ENCODE results near the gene CDC42BPA.
A peak's percentile ranks its signal among the peaks of the same experiment; 100 is the strongest.

CDC42BPA gene

DNA sequence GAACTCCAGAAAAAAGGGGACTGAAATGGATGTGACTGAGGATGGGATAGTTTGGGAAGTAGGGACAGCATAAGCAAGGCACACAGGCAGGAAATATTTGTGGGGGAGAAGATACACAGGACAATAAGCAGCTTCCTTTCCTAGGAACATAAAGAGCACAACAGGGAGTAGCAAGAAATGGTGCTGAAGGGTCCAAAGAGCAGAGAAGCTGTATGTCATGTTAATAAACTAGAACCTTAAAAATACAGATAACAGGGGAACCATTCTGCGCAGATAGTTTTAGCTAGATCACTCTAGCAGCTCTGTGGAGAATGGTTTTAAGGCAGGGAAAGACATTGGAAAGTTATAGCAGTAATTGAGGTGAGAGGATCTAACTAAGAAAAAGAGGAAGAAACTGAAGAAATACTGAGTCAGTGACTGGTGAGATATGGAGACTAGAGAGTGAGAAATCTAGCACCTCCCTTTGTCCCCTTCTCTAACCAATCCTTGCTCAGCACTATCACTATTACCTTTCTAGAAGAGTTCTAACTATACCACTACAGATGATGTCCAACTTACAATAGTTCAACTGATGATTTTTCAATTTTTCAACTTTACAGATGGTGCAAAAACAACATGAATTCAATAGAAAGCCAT lies 95.0 kb downstream of the CDC42BPA start:
- DNase-seq (ENCODE audit: low read depth, low spot score), result no peak
- H3K4me3 ChIP-seq (ENCODE audit: low read length), result no peak overlapping the region

DNA sequence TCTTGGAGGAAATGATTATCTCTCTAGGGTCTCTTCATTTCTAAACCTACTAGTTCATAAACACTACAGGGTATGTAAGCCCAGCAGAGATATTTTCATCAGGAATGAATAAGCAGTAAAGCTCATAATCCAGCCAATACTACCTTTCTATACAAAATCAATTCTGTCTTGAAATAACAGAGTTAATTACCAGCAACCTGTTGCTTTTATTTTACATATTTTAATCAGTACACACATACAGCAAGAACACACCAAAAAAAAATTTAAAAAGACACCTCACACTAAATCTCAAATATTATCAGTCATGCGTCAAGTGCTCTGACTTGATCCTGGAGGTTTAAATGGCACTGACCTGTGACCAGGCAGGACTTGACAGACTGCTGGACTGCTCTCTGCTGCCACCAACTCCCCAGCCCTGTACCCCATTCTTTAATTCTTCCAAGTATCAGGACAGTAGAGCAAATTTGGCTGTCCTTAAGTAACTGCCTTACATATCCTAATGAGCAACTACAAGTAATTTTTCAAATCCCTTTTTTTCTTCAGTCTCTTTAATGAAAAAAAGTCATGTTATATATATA lies 98.5 kb downstream of the CDC42BPA start:
- no peak for DNase-seq (ENCODE audit: low read depth, low spot score)

DNA sequence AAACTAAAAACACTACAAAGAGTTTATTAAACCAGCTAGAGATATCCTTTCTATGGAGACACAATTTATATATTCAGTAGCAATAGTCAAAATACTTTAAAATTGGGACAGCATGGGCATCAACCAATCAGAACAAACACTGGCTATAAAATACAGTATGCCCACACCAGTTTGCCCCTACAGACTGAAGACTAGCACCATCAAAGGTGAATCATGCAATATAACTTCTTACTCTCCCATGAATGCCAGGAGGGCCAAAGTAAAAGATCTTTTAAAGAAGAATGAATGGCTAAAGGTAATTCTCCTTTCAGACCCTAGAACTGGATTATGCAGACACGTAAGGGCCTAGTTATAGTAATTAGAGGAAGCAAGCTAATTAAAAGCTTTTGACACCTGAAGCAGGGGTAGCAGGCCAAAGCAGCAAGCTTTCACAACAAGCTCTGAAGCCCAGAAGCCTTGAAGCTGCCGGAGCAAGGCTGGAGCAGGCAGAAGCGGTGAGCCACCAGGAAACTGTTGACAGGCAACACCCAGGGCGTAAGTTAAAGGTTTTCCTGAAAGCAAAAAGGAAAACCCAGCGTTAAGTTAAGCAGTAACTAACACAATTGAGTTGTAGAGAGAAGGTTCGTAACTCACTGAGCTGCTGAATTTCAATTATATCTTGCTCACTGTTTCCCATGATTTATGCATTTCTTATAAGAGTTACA lies 99.3 kb downstream of the CDC42BPA start:
- H3K4me3 ChIP-seq (ENCODE audit: low read length), result no peak overlapping the region
- DNase-seq (ENCODE audit: low read depth, low spot score), result no peak

More for the DNA sequence above, 98.5 kb downstream of the CDC42BPA start:
- H3K4me3 ChIP-seq (ENCODE audit: low read length), result no peak overlapping the region

DNA sequence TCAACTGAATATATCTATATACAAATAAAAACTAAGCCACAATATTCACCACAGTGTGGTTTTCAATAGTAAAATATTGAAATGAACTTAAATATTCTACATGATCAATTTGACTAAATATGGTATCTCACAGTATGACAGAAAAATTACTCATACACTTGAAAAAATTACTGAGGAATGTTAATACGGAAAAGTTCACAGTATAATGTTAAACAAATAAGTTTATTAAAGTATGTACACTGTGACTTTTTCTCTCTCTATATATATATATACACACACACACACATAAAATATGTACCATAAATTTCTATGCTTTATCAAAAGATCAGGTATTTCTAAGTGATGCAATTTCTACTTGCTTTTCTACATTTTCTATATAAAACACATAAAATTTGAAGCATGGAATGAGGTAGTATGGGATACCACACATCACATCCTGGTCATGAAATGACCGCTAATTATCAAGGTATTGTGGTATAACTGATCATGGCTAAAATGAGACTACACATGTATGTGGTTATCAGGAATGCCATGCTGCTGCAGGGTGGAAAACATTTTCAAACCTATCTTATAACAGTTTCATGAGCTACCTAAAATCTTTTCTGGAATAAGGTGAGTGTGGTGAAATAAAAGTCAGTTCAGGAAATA lies 102.3 kb downstream of the CDC42BPA start:
- no peak for DNase-seq (ENCODE audit: low read depth, low spot score)
- no peak overlapping the region for H3K4me3 ChIP-seq (ENCODE audit: low read length)

DNA sequence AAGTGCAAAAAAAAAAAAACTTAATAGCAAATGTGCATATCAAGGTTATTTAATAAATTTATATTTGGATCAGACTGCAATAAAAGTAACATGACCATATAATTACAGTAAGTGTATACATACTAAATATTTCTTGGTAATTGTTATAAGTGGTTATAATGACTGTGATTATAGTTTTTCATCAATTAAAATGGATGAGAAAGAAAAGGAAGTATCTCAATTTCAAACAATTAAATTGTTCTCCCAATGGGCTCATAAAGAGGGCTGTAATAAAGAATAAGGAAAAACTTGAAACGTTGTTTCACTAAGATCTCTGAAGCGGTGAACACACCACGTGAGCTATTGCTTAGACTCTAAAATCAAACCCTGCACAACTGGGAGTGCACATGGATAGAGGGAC lies 104.1 kb downstream of the CDC42BPA start:
- H3K4me3 ChIP-seq (ENCODE audit: low read length), result no peak overlapping the region
- DNase-seq (ENCODE audit: low read depth, low spot score), result no peak

DNA sequence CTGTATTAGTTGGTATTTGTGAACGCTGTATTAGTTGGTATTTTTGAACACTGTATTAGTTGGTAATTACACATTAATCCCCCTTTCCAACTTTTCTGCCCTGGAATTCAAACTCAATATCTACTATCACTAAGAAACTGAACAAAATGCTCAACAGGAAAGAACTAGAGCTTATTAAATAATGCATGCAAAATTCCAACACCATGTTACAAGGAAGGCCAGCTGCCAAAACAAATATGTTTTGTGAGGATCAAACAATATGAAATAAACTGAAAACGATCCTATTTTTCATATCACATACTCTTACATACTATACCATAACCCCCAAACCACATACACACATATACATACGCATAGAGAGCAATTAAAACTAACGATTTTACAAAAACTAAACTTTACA lies 104.9 kb downstream of the CDC42BPA start:
- no peak overlapping the region for H3K4me3 ChIP-seq (ENCODE audit: low read length)
- DNase-seq (ENCODE audit: low read depth, low spot score), result no peak

DNA sequence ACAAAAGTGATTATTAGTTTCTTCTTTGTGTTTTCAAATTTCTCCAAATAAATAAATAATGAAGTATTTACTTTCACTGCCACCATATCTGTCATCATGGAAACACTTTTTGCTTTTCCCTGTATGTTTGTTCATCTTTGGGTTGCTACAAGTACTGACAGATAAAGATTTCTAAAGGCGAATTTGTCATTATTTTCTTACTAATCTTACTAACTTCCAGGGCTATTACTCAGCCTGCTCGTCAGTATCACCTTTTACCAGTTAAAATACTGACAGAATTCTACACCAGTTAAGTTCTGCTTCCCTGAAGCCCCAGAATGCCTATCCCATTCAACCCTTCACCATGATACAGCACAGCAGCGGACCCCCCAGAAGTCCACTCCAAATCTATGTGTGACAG lies 106.1 kb downstream of the CDC42BPA start:
- no peak overlapping the region for H3K4me3 ChIP-seq (ENCODE audit: low read length)
- DNase-seq (ENCODE audit: low read depth, low spot score), result no peak

DNA sequence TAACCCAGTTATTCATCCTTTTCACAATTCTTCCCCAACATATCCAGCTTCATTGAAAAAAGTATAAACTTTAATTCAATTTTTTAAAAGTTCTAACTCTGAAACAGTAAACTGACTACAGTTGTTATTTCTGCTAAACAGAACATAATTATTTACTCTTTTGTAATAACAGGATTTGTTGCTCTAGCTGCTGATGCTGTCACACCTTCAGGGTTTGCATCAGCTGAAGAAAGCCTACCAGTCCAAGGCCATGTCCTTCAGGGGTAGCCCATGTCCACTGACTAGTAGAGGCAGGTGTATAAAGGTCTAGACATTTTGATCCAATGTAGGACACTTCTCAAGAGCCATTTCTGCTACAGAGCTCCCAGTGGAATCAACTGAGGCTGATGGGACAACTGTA lies 107.7 kb downstream of the CDC42BPA start:
- no peak overlapping the region for H3K4me3 ChIP-seq (ENCODE audit: low read length)
- no peak for DNase-seq (ENCODE audit: low read depth, low spot score)

DNA sequence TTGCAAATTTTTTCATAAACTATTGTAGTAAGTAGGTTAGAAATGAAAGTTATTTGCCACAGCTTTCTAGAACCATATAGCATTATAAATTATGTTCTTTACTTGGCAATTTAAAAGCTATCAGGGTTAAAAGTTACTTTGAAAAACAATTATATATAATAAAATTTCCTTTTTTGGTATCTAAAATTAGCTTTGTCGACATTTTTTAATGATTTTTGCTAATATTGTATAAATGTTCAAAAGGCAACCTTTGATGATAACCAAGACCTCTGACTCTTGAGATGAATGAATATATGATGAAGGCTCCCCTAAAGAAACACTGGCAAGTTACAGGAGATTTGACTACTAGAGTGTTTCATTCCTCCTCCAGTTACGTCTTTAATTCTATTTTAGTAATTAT lies 121.2 kb downstream of the CDC42BPA start:
- no peak overlapping the region for H3K4me3 ChIP-seq (ENCODE audit: low read length)
- no peak for DNase-seq (ENCODE audit: low read depth, low spot score)

DNA sequence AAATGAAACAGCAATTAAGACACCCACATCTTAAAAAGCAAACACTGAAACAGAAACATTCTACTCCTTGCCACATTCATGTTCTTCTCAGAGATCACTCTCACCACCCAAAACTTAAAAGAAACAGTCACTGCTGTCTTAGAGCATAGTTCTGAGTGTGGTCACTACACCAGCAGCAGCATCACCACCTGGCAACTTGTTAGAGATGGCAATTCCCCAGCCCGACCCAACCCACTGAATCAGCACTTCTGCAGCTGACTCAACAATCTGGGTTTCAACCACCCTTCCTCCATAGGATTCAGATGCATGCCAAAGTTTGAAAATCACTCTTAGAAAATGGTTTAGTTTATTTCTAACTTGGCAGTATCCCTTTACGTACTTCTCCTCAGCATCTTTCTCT lies 126.1 kb downstream of the CDC42BPA start:
- no peak overlapping the region for H3K4me3 ChIP-seq (ENCODE audit: low read length)
- peak; percentile 49 for DNase-seq (ENCODE audit: low read depth, low spot score)

DNA sequence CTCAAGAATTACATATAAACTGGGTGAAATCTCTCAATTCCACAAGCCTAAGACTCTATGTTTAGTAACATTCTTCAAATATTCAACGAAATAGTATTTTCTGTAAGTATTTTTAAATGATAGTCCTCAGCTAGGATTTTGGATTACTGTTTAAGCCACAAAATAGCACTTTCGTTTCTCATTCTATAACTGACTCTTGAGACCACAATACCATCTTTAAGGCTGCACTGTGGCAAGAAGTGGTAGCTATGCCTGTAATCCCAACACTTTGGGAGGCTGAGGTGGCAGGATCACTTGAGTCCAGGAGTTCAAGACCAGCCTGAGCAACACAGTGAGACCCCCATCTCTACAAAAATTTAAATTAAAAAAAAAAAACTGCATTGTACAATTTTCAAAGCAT lies 126.7 kb downstream of the CDC42BPA start:
- no peak overlapping the region for H3K4me3 ChIP-seq (ENCODE audit: low read length)
- peak; percentile 7 for DNase-seq (ENCODE audit: low read depth, low spot score)

DNA sequence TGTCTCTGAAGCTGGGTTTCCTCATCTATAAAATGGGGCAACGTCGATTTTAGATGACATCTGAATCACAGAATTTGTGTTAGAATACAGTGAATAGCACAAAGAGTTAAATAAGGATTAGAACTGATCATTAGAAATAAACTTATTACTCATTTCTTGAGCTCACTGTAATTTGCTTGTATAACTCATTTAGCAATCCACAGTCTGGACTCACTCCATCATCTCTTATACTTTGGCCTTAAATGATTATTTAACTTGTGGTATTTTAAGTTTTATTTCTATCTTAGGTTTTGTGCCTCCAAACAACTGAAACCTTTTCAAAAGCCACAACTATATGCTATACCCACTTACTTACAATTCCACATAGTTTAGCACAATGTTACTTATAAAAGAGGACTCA lies 128.0 kb downstream of the CDC42BPA start:
- DNase-seq (ENCODE audit: low read depth, low spot score), result no peak
- no peak overlapping the region for H3K4me3 ChIP-seq (ENCODE audit: low read length)

DNA sequence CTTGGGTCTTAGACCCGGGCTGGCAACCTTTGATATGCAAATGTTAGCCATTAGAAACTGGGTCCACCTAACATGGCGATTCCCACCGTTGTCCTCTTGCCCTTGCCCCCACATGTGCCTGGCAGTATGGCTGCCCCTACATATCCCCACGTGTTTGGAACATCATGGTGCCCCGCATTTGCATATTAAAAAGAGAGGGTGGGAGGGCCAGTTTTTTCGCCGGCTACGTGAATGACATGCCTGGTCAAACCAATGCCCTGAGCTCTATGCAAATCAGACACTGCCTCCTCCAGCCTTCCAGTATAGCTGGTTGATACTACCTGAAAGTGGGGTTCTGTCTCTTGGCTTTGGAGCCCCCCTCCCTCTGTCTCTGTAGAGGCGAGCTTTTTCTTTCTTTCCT lies 133.0 kb downstream of the CDC42BPA start:
- no peak overlapping the region for H3K4me3 ChIP-seq (ENCODE audit: low read length)
- no peak for DNase-seq (ENCODE audit: low read depth, low spot score)

DNA sequence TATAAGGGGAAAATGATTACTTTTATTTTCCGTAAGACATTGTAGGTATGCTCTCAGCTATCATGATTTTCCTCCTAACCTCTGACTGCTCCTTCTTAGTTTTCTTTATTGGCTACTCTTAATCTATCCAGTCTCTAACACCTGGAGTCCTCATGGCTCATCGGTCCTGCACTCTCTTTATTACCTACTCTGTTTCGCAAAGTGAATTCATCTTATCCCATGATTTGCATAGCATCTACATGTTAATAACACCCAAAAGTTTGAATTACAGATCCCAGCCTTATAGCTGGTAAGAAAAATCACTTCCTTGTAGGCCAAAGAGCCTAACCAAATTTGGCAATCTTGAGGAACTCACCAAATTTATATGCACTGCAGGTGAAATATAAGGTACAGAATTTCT lies 136.3 kb downstream of the CDC42BPA start:
- no peak for DNase-seq (ENCODE audit: low read depth, low spot score)
- H3K4me3 ChIP-seq (ENCODE audit: low read length), result no peak overlapping the region

DNA sequence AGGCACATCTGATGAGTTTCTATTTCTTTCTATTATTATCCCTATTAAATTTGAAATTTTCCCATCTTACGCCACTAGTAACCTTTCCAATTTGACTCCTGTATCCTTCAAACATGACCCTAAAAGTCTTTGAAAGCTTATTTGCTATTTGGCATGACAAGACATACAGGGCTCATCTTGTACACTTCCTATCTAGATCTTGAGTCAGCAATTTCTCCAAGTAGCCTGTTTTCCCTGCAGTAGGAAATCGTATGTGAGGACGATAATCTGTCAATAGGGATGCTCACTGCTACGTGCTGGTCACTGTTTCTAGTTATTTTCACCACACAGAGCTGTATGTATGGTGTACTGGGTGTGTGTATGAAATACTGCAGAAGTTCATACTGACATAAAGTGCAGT lies 142.7 kb downstream of the CDC42BPA start:
- no peak overlapping the region for H3K4me3 ChIP-seq (ENCODE audit: low read length)

DNA sequence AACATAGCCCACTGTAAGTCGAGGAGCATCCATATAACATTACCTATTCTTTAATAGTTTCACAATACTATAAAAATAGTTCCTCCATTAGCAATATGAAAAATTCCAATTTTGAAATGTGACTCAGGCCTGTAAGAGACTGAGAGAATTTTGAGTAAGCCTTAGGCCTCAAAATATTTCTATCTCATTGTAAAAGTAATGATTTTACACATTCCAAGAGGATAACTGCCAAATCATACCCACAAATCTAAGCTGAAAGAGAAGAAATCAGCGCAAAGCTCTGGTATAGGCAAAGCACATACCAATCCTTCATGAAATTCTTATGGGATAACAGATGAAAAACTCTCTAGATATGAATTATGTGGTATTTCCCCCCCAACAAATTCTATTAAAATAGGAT lies 144.1 kb downstream of the CDC42BPA start:
- no peak for DNase-seq (ENCODE audit: low read depth, low spot score)
- H3K4me3 ChIP-seq (ENCODE audit: low read length), result no peak overlapping the region

More for the DNA sequence above, 142.7 kb downstream of the CDC42BPA start:
- DNase-seq (ENCODE audit: low read depth, low spot score), result no peak

DNA sequence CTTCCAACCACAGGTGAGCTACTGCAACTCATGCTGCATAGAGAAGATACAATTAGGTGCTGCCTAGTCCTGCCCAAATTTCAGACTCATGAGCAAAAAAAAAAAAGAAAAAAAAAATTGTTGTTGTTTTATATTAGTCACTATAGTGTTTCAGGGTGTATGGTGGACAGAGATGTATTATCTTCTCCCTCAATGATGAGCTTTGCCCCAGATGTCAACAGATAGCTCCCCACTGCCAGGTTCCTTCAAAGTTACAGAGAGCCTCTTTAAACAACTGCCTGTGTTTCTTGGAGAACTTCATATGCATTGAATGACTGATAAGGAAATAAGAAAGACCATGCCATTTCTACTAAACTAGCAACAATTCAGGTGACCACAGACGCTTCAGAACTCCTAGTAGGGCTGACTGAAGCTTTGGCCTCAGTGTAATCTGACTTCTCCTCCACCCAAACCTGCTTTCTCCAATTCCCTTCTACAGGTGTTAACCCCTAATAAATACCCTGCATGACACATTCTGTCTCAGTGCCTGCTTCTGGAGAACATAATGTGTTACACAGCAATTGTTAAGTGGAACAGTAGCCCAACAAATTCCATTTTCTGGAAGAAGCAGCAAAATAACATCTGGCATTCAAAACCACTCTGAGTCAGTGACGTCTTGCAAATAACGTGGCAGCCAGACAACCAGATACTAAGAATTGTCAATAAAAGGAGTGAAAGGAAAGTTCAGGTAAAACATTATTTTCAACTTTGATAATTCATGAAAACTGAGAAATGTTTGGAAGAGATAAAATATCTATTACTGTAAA lies 147.7 kb downstream of the CDC42BPA start:
- no peak overlapping the region for H3K4me3 ChIP-seq (ENCODE audit: low read length)
- no peak for DNase-seq (ENCODE audit: low read depth, low spot score)

DNA sequence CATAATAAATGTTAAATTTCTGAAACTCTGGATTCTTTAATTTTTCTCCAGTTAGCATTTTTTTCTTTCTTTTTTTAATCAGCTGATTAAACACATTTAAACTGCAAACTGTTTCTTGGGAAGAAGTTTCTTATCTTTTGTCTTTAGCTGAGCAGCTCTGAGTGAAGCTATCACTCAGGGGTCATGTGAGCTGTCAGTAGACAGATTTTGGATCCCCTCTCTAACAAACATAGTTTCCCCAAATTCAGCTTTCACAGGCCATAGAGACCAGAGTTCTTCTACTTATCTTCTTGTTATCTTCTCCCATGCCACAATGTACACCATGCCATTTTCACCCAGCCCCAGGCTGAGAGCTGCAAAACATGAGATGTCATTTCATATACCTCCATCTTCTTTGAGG lies 148.9 kb downstream of the CDC42BPA start:
- DNase-seq (ENCODE audit: low read depth, low spot score), result no peak
- no peak overlapping the region for H3K4me3 ChIP-seq (ENCODE audit: low read length)

DNA sequence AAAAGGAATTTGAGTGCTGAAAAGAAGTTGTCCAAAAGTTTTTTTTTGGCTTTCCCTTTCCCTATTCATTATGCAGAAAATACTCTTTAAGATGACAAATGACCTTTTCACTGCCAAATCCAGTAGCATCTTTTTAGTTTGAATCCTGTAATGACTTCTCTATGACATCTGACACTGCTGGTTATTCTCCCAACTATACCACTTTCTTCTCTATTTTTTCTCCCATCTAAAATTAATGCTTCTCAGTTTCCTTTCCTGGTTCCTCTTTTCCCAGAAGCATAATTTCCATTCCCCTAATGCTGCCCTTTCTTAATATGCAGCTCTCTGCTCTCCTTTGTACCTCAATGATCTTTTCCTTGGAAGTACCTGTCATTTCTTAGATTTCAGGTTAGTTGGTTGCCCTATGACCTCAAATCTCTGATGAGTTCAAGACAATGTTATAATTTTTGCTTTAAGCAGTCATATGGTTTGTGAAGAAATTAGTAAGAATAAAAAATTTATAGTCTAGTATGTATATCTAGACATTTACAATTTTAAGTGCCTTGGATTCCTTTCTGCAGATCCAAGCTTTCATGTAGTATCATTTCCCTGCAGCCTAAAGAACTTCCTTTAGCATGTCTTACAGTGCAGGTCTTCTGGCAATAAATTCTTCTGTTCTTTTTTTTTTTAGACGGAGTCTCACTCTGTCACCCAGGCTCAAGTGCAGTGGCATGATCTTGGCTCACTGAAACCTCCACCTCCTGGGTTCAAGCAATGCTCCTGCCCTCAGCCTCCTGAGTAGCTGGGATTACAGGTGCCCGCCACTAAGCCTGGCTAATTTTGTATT lies 150.8 kb downstream of the CDC42BPA start:
- H3K4me3 ChIP-seq (ENCODE audit: low read length), result no peak overlapping the region

More for the DNA sequence above, 150.8 kb downstream of the CDC42BPA start:
- DNase-seq (ENCODE audit: low read depth, low spot score), result no peak

Data from Jurkat, Clone E6-1 (cell line).